Measurements from ENCODE around the gene ZNF445.
"Not testable (repeated sequence)": the region's sequence is repeated elsewhere in the genome, so short reads cannot be mapped to it uniquely, and the experiment has no call there.

Gene ZNF445

DNA sequence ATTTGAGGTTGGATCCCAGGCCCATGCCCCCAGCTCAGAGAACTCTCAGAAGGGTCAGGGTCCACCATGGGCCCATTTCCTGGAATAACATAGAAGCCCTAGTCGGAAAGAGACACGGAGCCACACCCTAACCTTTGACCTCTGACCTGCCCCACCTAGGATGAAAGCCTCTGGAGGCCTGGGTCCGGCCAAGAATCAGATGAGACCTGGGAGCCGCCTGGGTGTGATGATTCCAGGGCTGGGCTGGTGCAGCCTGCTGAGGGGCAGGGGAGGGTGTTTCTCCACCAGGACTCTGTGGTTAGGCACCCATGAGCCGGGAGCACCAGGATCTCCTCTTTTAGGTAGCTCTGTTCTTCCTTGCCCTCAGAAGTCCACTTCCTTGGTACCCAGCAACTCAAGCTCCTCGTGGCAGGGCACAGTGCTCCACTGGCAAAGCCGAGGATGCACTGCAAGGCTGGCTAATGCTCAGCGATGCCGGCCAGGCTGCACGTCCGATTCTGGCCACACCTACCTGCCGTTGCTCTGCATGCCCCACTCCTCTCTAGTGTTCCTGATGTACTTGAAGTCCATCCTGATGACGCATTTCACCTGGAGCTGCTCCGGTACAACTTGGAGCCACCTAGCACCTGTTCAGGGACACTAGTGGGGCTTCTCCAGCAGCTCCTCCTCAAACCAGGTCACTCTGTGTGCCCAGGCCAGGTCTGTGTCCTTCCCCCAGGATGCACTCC lies 57.4 kb downstream of the ZNF445 start:
- Histone ChIP-seq H3K27me3 (ENCODE audit: insufficient read depth, low read depth) (no peaks in the 10 kb centered on the region), H3K27ac (no peak overlapping the region), H3K9ac (no peak overlapping the region), H3K4me3 (IDR thresholded peaks at IDR 0.05; ENCODE audit: insufficient read depth, low read depth, low read length) (no peak overlapping the region), H2AFZ (ENCODE audit: low read depth) (no peak overlapping the region), H3K36me3 (ENCODE audit: insufficient read depth) (no peaks in the 10 kb centered on the region), H4K20me1 (ENCODE audit: insufficient read depth) (no peaks in the 10 kb centered on the region), H3K79me2 (ENCODE audit: insufficient read depth, low read depth) (no peaks in the 10 kb centered on the region), H3K4me2 (no peak overlapping the region), H3K4me1 (ENCODE audit: low read depth, poor library complexity, severe bottlenecking) (no peaks in the 10 kb centered on the region)
- TF ChIP-seq, protein P1, sequence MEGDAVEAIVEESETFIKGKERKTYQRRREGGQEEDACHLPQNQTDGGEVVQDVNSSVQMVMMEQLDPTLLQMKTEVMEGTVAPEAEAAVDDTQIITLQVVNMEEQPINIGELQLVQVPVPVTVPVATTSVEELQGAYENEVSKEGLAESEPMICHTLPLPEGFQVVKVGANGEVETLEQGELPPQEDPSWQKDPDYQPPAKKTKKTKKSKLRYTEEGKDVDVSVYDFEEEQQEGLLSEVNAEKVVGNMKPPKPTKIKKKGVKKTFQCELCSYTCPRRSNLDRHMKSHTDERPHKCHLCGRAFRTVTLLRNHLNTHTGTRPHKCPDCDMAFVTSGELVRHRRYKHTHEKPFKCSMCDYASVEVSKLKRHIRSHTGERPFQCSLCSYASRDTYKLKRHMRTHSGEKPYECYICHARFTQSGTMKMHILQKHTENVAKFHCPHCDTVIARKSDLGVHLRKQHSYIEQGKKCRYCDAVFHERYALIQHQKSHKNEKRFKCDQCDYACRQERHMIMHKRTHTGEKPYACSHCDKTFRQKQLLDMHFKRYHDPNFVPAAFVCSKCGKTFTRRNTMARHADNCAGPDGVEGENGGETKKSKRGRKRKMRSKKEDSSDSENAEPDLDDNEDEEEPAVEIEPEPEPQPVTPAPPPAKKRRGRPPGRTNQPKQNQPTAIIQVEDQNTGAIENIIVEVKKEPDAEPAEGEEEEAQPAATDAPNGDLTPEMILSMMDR (conservative IDR thresholded peaks at IDR 0.05; ENCODE audit: low read depth, low read length): no peak

DNA sequence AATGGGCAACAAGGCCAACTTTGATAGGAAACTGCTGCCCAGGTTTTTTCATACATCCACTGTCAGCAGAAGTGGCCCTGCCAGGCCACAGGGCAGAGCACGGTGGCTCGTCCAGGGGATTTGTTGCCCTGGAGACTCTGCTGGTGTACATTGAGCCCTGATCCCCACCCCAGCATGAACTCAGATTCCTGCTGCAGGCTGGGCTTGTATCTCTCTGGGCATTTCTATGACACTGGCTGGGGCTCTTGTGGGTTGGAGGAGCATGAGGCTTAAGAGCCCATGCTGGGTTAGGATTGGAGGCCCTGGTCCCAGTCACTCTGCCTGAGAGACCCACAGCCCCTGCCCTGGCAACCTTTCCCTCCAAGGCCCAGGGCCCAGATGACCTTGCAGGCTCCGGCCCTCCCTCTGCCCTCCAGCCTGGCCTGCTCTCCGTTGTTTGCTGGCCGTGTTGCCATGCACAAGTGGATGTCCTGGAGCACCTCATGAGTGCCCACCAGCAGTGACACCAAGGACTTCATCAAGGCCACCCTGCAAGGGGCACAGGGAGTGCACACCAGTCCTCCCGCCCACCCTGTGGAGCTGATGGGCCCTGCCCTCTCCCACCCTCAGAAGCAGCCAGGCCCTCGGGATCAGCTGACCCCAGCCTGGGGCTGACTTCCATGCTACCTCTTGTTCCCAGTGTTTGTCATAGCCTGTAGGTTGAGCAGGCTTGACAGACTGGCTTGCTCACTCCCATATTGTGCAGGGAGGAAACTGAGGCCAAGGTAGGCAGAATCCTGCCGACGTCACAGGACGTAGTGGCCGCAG lies 58.2 kb downstream of the ZNF445 start:
- H3K4me3 ChIP-seq (IDR thresholded peaks at IDR 0.05; ENCODE audit: insufficient read depth, low read depth, low read length): no peak overlapping the region
- H3K27ac ChIP-seq: no peak overlapping the region
- H3K36me3 ChIP-seq (ENCODE audit: insufficient read depth): no peaks in the 10 kb centered on the region
- no peaks in the 10 kb centered on the region for H3K27me3 ChIP-seq (ENCODE audit: insufficient read depth, low read depth)
- no peaks in the 10 kb centered on the region for H3K4me1 ChIP-seq (ENCODE audit: low read depth, poor library complexity, severe bottlenecking)
- no peak overlapping the region for H2AFZ ChIP-seq (ENCODE audit: low read depth)
- H4K20me1 ChIP-seq (ENCODE audit: insufficient read depth): no peaks in the 10 kb centered on the region
- H3K79me2 ChIP-seq (ENCODE audit: insufficient read depth, low read depth): no peaks in the 10 kb centered on the region
- TF ChIP-seq, protein P1 (conservative IDR thresholded peaks at IDR 0.05; ENCODE audit: low read depth, low read length): no peak
- no peak overlapping the region for H3K4me2 ChIP-seq
- no peak overlapping the region for H3K9ac ChIP-seq

DNA sequence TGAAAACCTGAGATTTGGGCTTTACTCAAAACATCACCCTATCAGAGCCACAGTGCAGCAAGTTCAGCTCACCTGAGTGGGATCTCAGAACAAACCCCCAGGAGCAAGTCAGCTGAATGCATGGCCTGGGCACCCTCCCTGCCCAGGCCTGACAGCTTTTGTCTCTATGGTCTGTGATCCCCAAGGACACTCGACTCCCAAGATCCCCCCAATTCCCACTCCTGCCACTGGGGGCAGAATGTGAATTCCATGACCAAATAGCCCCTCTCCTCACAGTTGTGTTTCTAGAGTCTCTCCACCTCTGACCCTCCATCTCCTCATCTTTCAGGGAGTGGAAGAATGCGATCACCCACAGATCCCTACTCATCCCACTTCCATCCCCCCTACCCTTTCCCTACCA lies 58.9 kb downstream of the ZNF445 start:
- Histone ChIP-seq H3K4me2 (no peak overlapping the region), H3K27me3 (ENCODE audit: insufficient read depth, low read depth) (no peaks in the 10 kb centered on the region), H3K36me3 (ENCODE audit: insufficient read depth) (no peaks in the 10 kb centered on the region), H3K79me2 (ENCODE audit: insufficient read depth, low read depth) (no peaks in the 10 kb centered on the region), H3K4me1 (ENCODE audit: low read depth, poor library complexity, severe bottlenecking) (no peaks in the 10 kb centered on the region), H3K9ac (no peak overlapping the region), H4K20me1 (ENCODE audit: insufficient read depth) (no peaks in the 10 kb centered on the region), H3K4me3 (IDR thresholded peaks at IDR 0.05; ENCODE audit: insufficient read depth, low read depth, low read length) (no peak overlapping the region), H2AFZ (ENCODE audit: low read depth) (no peak overlapping the region), H3K27ac (no peak overlapping the region)
- TF ChIP-seq, protein P1 (conservative IDR thresholded peaks at IDR 0.05; ENCODE audit: low read depth, low read length): no peak

DNA sequence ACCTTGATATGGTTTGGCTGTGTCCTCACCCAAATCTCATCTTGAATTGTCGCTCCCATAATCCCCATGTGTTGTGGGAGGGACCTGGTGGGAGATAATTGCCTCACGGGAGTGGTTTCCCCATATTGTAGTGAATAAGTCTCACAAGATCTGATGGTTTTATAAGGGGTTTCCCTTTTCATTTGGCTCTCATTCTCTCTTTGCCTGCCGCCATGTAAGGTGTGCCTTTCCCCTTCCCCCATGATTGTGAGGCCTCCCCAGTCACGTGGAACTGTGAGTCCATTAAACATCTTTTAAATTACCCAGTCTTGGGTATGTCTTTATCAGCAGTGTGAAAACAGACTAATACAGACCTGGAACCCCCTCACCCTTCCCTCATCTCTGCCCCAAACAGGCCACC lies 59.4 kb downstream of the ZNF445 start:
- not testable (repeated sequence) for H3K9ac ChIP-seq; H4K20me1 ChIP-seq (ENCODE audit: insufficient read depth); H3K79me2 ChIP-seq (ENCODE audit: insufficient read depth, low read depth); H3K4me2 ChIP-seq; H3K27ac ChIP-seq; H3K36me3 ChIP-seq (ENCODE audit: insufficient read depth); H3K4me1 ChIP-seq (ENCODE audit: low read depth, poor library complexity, severe bottlenecking); H3K27me3 ChIP-seq (ENCODE audit: insufficient read depth, low read depth); H2AFZ ChIP-seq (ENCODE audit: low read depth); H3K4me3 ChIP-seq (IDR thresholded peaks at IDR 0.05; ENCODE audit: insufficient read depth, low read depth, low read length)

Measured in KMS-11 (cell line).